Central memory CD8-positive, alpha-beta T cell (primary cell): ENCODE data around the gene CDKAL1.

Source experiments
- ATAC-seq: fragments of 150-1000 bp; cut with Tn5 transposase; replicated peaks from 2 replicates; pipeline ENCODE4 v1.10.0; 2022; ENCODE audit warnings: mild to moderate bottlenecking, moderate FRiP score, moderate number of reproducible peaks; ENCODE audit not compliant: poor library complexity, severe bottlenecking; ENCODE audit errors: extremely low read depth
- DNase-seq, 2 donors: peaks; one replicate each; pipeline ENCODE4 v3.0.0; 2021; ENCODE audit warnings: low spot score in 2 of 2
- H3K27ac Mint-ChIP-seq: one replicate; pipeline ENCODE4 v1.8.0; 2022; ENCODE audit warnings: low read depth, mild to moderate bottlenecking, moderate library complexity, mixed read lengths
- H3K27me3 Mint-ChIP-seq: one replicate; pipeline ENCODE4 v1.8.0; 2022; ENCODE audit warnings: mixed read lengths
- H3K36me3 Mint-ChIP-seq: one replicate; pipeline ENCODE4 v1.8.0; 2022; ENCODE audit warnings: mild to moderate bottlenecking, moderate library complexity, mixed read lengths; ENCODE audit not compliant: insufficient read depth
- H3K4me1 Mint-ChIP-seq: one replicate; pipeline ENCODE4 v1.8.0; 2022; ENCODE audit warnings: mixed read lengths
- H3K4me3 Mint-ChIP-seq: one replicate; pipeline ENCODE4 v1.8.0; 2022; ENCODE audit warnings: mild to moderate bottlenecking, moderate library complexity, mixed read lengths
- H3K9me3 Mint-ChIP-seq: one replicate; pipeline ENCODE4 v1.8.0; 2022; ENCODE audit warnings: mixed read lengths

Gene CDKAL1

DNA sequence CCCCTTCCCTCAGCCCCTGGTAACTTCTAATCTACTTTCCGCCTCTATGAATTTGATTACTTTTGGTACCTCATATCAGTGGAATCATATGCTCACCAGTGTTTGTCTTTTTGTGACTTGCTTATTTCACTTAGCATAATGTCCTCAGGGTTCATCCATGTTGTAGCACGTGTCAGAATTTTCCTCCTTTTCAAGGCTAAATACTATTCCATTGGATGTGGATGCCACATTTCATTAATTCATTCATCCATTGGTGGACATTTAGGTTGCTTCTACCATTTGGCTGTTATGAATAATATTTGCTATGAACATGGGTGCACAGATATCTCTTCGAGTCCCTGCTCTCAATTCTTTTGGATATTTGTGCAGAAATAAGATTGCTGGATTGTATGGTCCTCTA lies 670.7 kb downstream of the CDKAL1 start:
- Mint-ChIP-seq H3K36me3 (peaks cover 5% of the 10 kb centered on the region), H3K27me3 (no peaks in the 10 kb centered on the region), H3K4me1 (no peaks in the 10 kb centered on the region), H3K9me3 (no peaks in the 10 kb centered on the region), H3K27ac (no peak overlapping the region), H3K4me3 (no peak overlapping the region)
- ATAC-seq: no peak
- DNase-seq: no peak

DNA sequence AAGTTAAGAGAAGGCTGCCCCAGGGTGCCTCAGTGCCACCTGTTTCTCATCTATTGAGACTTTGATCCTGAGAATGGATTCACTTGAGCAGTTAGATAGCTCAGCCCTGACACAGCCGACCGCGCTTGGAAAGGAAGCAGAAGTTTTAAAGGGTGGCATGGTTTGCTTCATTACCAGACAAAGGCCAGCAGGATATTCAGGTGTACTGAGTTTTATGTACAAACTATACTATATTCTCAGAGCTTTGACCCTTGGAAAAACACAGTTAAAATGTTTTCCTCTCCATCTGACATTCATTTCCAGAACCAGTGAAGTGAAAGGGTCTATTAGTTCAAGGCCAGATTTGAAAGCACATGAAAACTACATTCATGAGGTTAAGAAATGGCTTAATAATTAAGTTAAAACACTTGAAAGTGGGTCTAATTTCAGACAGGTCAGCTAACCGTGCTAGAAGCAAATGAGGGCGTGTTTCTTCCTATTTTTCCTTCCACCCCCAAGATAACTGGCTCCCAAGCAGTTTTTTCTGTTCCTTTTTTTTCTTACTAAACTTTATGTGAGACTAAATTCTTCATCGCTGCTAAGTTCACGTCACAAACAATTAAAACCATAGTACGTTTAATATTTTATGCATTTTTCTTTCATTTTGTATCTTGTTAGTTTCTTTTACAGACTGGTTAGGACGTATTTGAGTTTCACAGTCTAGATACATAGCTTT lies 674.0 kb downstream of the CDKAL1 start:
- no peak overlapping the region for H3K27ac Mint-ChIP-seq
- H3K27me3 Mint-ChIP-seq: no peaks in the 10 kb centered on the region
- peaks cover 5% of the 10 kb centered on the region for H3K36me3 Mint-ChIP-seq
- no peaks in the 10 kb centered on the region for H3K4me1 Mint-ChIP-seq
- ATAC-seq (no peak), DNase-seq (no peak)
- no peak overlapping the region for H3K4me3 Mint-ChIP-seq
- H3K9me3 Mint-ChIP-seq: peaks cover 6% of the 10 kb centered on the region

DNA sequence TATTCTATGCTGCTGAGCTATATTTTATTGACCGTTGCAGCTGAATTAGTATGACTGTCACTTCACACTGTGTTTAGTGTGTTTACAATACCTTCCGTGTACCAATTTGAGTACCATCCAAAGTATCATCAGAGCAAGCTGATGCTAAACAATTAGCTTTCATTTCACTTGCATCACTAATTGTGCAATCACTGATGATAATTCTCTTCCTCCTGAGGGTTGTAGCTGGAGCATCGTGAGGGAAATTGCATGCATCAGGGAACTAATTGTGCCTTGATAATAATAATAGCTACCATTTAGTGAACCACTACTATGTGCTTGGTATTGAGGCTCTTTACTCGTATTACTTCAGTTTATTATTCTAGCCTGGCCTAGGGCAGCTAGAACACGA lies 674.5 kb downstream of the CDKAL1 start:
- no peak overlapping the region for H3K4me3 Mint-ChIP-seq
- DNase-seq (no peak), ATAC-seq (no peak)
- no peaks in the 10 kb centered on the region for H3K27me3 Mint-ChIP-seq
- H3K9me3 Mint-ChIP-seq: peaks cover 6% of the 10 kb centered on the region
- no peaks in the 10 kb centered on the region for H3K4me1 Mint-ChIP-seq
- H3K27ac Mint-ChIP-seq: no peak overlapping the region
- H3K36me3 Mint-ChIP-seq: peaks cover 5% of the 10 kb centered on the region

DNA sequence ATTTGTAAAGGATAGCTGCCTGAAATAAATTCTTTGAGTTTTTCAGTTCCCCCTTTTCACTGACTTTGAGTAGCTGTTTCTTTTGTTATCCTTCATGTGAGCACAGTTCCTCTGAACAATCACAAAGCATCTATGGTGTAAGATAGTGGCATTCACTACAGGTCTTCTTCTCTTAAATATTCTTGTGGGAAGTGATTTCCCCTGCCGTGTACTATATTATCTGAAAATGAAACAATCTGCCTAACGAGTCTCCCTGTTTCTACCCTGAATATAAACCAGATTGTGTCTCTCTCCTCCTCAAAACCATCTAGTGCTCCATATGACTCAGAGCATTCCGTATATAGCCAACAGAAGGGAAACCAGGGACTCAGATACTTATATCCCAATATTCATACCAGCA lies 679.2 kb downstream of the CDKAL1 start:
- Mint-ChIP-seq H3K4me1 (no peaks in the 10 kb centered on the region), H3K9me3 (peaks cover 6% of the 10 kb centered on the region), H3K27ac (no peak overlapping the region), H3K27me3 (no peaks in the 10 kb centered on the region), H3K4me3 (no peak overlapping the region), H3K36me3 (peaks cover 8% of the 10 kb centered on the region)
- no peak for ATAC-seq
- no peak for DNase-seq

DNA sequence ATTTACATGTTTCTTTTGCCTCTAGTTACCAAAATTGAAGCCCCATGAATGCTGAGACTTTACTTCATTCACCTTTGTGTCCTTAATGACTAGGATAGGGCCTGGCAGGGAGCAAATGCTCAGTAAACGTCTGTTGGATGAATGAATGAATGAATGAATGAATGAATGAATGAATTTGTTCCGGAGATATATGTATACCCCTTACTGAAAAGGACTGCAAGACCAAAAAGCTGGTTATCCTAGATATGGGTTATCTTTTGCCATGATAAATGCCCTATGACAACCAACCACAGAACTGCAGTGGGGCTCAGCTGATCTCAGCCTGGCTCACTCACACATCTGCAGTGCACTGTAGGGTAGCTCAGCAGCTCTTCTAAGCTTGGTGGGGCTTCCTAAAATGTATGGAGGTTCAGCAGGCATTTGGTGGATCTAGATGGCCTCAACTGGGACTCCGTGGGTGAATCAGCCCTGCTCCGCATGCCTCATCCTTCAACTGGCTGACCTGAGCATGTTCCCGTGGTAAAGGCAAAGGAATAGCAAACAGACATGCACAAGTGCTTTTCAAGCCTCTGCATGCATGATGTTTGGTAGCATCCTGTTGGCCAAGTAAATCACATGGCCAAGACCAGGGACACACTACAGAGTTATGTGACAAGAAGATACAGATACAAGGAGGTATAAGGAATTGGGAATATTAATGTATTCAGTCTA lies 680.6 kb downstream of the CDKAL1 start:
- no peak for DNase-seq
- peaks cover 8% of the 10 kb centered on the region for H3K36me3 Mint-ChIP-seq

DNA sequence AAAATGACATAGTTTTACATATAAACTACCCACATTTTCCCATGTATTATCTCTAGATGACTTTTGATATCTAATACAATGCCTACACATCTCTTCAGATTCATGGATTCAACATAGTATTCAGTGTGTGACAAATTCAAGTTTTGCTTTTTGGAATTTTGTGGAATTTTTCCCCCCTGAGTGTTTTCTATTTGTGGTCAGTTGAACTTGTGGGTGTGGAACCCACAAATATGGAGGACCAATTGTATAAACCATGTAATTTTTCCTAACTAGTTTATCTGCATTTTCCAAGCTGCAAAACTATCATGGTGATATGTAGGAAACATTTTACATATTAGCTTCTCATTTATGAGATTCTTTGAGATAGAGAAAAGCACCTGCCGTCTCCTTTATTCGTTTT lies 685.0 kb downstream of the CDKAL1 start:
- ATAC-seq: no peak
- Mint-ChIP-seq H3K36me3 (peaks cover 7% of the 10 kb centered on the region), H3K9me3 (no peaks in the 10 kb centered on the region), H3K27me3 (no peaks in the 10 kb centered on the region), H3K4me3 (no peak overlapping the region), H3K4me1 (no peaks in the 10 kb centered on the region), H3K27ac (no peak overlapping the region)
- DNase-seq: no peak

More for the DNA sequence above, 680.6 kb downstream of the CDKAL1 start:
- Mint-ChIP-seq H3K27me3 (no peaks in the 10 kb centered on the region), H3K9me3 (peaks cover 6% of the 10 kb centered on the region), H3K4me3 (no peak overlapping the region), H3K4me1 (no peaks in the 10 kb centered on the region), H3K27ac (no peak overlapping the region)
- ATAC-seq: no peak

DNA sequence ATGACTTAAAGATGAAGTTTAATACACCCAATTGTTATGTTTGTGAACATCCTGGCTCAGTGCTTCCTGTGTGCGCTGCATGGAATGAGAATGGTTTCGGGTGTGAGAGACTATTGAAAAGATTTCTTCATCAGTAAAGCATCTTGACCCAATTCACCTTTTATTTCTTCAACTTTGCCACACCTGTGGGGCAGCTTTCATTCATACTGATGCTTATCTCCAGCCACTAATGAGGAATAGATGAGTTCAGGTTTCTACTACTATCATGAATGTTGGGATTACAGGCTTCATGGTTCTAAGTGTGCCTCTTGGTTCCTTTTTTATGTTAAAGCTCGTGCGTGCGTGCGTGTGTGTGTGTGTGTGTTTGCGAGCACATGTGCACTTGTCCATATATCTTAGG lies 685.6 kb downstream of the CDKAL1 start:
- DNase-seq: no peak
- H3K4me3 Mint-ChIP-seq: no peak overlapping the region
- no peaks in the 10 kb centered on the region for H3K9me3 Mint-ChIP-seq
- no peak overlapping the region for H3K27ac Mint-ChIP-seq
- ATAC-seq: no peak
- H3K4me1 Mint-ChIP-seq: no peaks in the 10 kb centered on the region
- no peaks in the 10 kb centered on the region for H3K27me3 Mint-ChIP-seq
- peaks cover 7% of the 10 kb centered on the region for H3K36me3 Mint-ChIP-seq

DNA sequence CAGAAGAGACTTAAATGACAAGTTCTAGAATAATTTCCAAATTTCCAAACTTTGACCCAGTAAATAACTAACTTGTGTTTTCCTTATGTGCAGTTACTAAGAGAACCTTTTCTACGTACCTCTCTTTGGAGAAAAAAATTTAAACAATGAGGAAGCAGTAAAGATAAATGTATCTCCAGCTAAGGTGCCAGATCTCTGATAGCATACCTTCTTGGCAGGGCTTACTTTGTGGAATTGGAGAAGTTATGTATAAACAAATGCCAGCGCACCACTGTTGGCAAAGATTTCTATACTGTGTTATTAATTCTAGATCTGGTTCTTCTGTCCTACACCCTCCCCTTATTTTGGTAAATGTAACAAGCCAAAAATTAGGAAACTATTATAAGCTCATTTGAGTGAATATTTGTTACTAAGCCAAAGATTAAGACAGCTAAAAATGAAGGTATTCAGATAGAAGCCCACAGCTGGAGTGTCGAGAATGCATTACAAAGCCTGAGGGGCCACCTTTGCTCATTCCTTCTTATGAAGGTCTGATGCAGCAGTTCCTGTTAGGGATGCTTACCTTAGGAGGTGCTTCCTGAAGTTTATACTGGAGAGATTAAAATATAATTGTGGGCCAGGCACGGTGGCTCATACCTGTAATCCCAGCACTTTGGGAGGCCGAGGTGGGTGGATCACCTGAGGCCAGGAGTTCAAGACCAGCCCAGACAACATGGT lies 686.2 kb downstream of the CDKAL1 start:
- DNase-seq: no peak
- peaks cover 7% of the 10 kb centered on the region for H3K36me3 Mint-ChIP-seq
- no peak overlapping the region for H3K27ac Mint-ChIP-seq
- no peak for ATAC-seq
- no peaks in the 10 kb centered on the region for H3K27me3 Mint-ChIP-seq
- no peaks in the 10 kb centered on the region for H3K4me1 Mint-ChIP-seq
- H3K4me3 Mint-ChIP-seq: no peak overlapping the region
- no peaks in the 10 kb centered on the region for H3K9me3 Mint-ChIP-seq

DNA sequence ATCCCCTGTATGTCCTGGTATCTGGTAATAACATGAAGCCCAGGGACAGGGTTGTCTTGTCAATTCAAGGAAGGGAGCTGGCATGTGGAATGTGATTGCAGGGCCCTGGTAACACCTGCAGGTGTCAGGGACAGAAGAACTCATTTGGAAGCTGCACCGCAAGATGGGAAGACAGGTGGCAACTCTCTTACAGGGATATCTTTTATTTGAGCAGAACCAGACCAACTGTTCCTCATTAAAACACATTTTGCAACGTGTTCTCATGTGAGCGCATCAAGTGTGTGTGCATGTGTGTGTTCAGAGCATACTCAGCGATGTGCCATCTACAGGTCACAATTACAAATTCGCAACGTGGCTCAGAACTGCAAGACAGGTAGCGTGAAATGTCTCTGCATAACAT lies 688.4 kb downstream of the CDKAL1 start:
- Mint-ChIP-seq H3K27ac (no peak overlapping the region), H3K4me3 (no peak overlapping the region), H3K36me3 (peaks cover 4% of the 10 kb centered on the region), H3K9me3 (no peaks in the 10 kb centered on the region), H3K4me1 (no peaks in the 10 kb centered on the region), H3K27me3 (no peaks in the 10 kb centered on the region)
- no peak for ATAC-seq
- no peak for DNase-seq

DNA sequence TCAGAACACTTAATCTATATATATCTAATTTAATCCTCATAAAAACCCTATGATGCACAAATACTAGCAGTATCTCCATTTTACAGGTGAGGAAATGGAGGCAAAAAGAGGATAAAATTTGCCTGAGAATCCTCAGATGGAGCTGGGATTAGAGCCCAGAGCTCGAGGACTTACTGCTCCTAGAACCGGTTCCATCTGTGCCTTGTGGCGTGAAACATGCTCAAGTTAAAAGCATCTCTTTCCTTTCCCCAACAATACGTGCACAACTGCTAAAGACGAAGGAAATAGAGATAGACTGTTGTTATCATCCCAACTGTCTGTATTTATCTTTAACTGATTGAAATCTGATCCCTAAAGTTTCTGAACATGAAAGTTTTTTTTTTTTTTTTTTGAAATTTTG lies 691.7 kb downstream of the CDKAL1 start:
- H3K4me1 Mint-ChIP-seq: no peaks in the 10 kb centered on the region
- H3K36me3 Mint-ChIP-seq: peaks cover 6% of the 10 kb centered on the region
- no peaks in the 10 kb centered on the region for H3K9me3 Mint-ChIP-seq
- ATAC-seq (no peak), DNase-seq (no peak)
- H3K27me3 Mint-ChIP-seq: no peaks in the 10 kb centered on the region
- H3K27ac Mint-ChIP-seq: no peak overlapping the region
- H3K4me3 Mint-ChIP-seq: no peak overlapping the region

DNA sequence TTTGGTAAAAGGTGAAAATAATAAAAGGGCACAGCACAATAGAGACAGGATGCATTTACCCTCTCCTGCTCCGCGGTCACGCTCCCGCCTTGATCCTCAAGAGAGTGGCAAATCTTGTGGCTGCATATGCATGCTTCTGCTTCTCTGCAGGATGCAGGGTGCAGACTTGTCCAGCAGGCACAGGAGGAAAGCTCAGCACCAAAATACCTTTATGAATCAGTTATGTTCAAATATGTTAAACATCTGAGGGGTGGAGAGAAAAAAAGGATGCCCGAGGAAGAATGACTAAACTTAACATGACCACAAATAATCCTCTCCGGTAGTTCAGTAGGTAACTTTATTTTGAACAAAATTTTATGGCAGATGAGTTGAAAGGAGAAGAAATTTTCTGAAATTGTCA lies 693.2 kb downstream of the CDKAL1 start:
- Mint-ChIP-seq H3K27me3 (no peaks in the 10 kb centered on the region), H3K9me3 (no peaks in the 10 kb centered on the region), H3K4me3 (no peak overlapping the region), H3K27ac (no peak overlapping the region), H3K36me3 (peaks cover 10% of the 10 kb centered on the region), H3K4me1 (no peaks in the 10 kb centered on the region)
- no peak for DNase-seq
- no peak for ATAC-seq

DNA sequence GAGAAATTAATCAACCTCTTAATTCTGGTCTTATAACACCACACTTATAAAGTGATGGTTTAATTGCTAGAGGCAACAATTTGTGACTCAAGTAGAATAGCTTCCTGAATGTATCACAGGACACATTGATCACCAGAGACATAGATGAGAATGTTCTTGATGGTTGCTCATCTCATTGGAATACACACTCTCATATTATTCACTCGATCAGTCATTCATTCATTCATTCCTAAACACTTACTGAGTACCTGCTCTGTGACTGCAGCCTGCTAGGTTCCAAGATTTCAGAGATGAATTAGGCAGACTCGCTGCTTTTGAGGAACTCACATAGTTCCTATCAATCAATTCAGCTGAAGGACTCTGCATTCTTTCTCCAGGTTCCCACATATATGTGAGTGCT lies 694.2 kb downstream of the CDKAL1 start:
- peaks cover 10% of the 10 kb centered on the region for H3K36me3 Mint-ChIP-seq
- H3K4me3 Mint-ChIP-seq: no peak overlapping the region
- H3K4me1 Mint-ChIP-seq: no peaks in the 10 kb centered on the region
- no peak overlapping the region for H3K27ac Mint-ChIP-seq
- DNase-seq: no peak
- no peaks in the 10 kb centered on the region for H3K27me3 Mint-ChIP-seq
- H3K9me3 Mint-ChIP-seq: no peaks in the 10 kb centered on the region
- ATAC-seq: no peak
